Type B pancreatic cell (in vitro differentiated cells): ENCODE results near the gene CCK. TPM values are rescaled to one million over a fixed set of nuclear protein-coding genes. Genes with fewer than 3 reads are reported as not detected.
A peak's percentile ranks its signal among the peaks of the same experiment; 100 is the strongest.

Source experiments
- DNase-seq: peaks from one replicate; pipeline ENCODE4 v3.0.0; 2021; ENCODE audit warnings: mixed read lengths; ENCODE audit not compliant: unreplicated experiment; ENCODE audit errors: extremely low spot score
- H3K27ac Mint-ChIP-seq: 2 replicates; pipeline ENCODE4 v1.8.0; 2021; ENCODE audit warnings: mild to moderate bottlenecking, mixed read lengths
- H3K27me3 Mint-ChIP-seq: 2 replicates; pipeline ENCODE4 v1.8.0; 2021; ENCODE audit warnings: mixed read lengths
- H3K36me3 Mint-ChIP-seq: 2 replicates; pipeline ENCODE4 v1.8.0; 2021; ENCODE audit warnings: mixed read lengths
- H3K4me1 Mint-ChIP-seq: one replicate; pipeline ENCODE4 v1.8.0; 2021; ENCODE audit warnings: mixed read lengths; ENCODE audit not compliant: unreplicated experiment
- H3K4me3 Mint-ChIP-seq: 2 replicates; pipeline ENCODE4 v1.8.0; 2021; ENCODE audit warnings: mild to moderate bottlenecking, mixed read lengths
- H3K9me3 Mint-ChIP-seq: 2 replicates; pipeline ENCODE4 v1.8.0; 2021; ENCODE audit warnings: mixed read lengths
- CTCF ChIP-seq: fragments of 200-600 bp; sonication (generic); conservative IDR thresholded peaks from 2 replicates; pipeline ENCODE4 v1.5.0; 2021; ENCODE audit warnings: antibody characterized with exemption, mild to moderate bottlenecking
- total RNA-seq: library from RNA; stranded (reverse); gene quantifications from 2 replicates; pipeline ENCODE4 v1.2.1, GENCODE V29; 2021; ENCODE audit warnings: low replicate concordance

Gene CCK
- total RNA-seq, 1 donor from 2014 or later = 1.3 TPM

GRCh38 chr3:42246091-42246490, 19.9 kb downstream of the CCK start:
- Mint-ChIP-seq H3K27me3 (peaks cover 43% of the 10 kb centered on the region), H3K9me3 (no peaks in the 10 kb centered on the region), H3K4me1 (no peaks in the 10 kb centered on the region), H3K4me3 (no peak overlapping the region), H3K36me3 (no peaks in the 10 kb centered on the region), H3K27ac (peak overlapping the region; percentile 7)
- no peak for TF ChIP-seq CTCF
- no peak for DNase-seq

GRCh38 chr3:42236611-42237010, 29.4 kb downstream of the CCK start:
- Mint-ChIP-seq H3K27me3 (peaks cover 22% of the 10 kb centered on the region), H3K4me1 (no peaks in the 10 kb centered on the region), H3K9me3 (no peaks in the 10 kb centered on the region), H3K27ac (no peak overlapping the region), H3K36me3 (no peaks in the 10 kb centered on the region), H3K4me3 (no peak overlapping the region)
- no peak for DNase-seq
- no peak for TF ChIP-seq CTCF

- DNase-seq = no peak
- no peak overlapping the region for H3K27ac Mint-ChIP-seq
- H3K36me3 Mint-ChIP-seq = no peaks in the 10 kb centered on the region
- H3K9me3 Mint-ChIP-seq = no peaks in the 10 kb centered on the region
- TF ChIP-seq CTCF = no peak
- H3K4me1 Mint-ChIP-seq = no peaks in the 10 kb centered on the region
- peaks cover 22% of the 10 kb centered on the region for H3K27me3 Mint-ChIP-seq
- no peak overlapping the region for H3K4me3 Mint-ChIP-seq
Measured at GRCh38 chr3:42235532-42235931, 30.5 kb downstream of the CCK start.

GRCh38 chr3:42230860-42231259, 35.1 kb downstream of the CCK start:
- no peak for DNase-seq
- no peaks in the 10 kb centered on the region for H3K9me3 Mint-ChIP-seq
- H3K4me3 Mint-ChIP-seq = no peak overlapping the region
- H3K27ac Mint-ChIP-seq = no peak overlapping the region
- H3K27me3 Mint-ChIP-seq = peaks cover 16% of the 10 kb centered on the region
- H3K36me3 Mint-ChIP-seq = no peaks in the 10 kb centered on the region
- no peaks in the 10 kb centered on the region for H3K4me1 Mint-ChIP-seq
- TF ChIP-seq CTCF = no peak

- Mint-ChIP-seq H3K27me3 (peaks cover 11% of the 10 kb centered on the region), H3K36me3 (peaks cover 5% of the 10 kb centered on the region), H3K4me1 (no peaks in the 10 kb centered on the region), H3K4me3 (no peak overlapping the region), H3K27ac (no peak overlapping the region), H3K9me3 (no peaks in the 10 kb centered on the region)
- no peak for DNase-seq
- TF ChIP-seq CTCF = peak; percentile 76
Measured at GRCh38 chr3:42229942-42230688, 35.9 kb downstream of the CCK start.
